Activated CD4-positive, alpha-beta T cell treated with anti-CD3 and anti-CD28 coated beads for 4 hours (primary cell): ENCODE results near the gene PLEKHA6.

Source experiments
- DNase-seq, 2 donors: peaks; one replicate each; pipeline ENCODE4 v3.0.0-alpha.2; 2020

The PLEKHA6 gene

GRCh38 chr1:204359474-204360255 is at the start of gene PLEKHA6:
Gene PLEKHA6 (minus strand): TSS chr1:204359929. CDS start chr1:204273727, 86,202 bp downstream.
- DNase-seq: no peak

- DNase-seq: no peak
Measured at GRCh38 chr1:204409123-204409522, 49.4 kb upstream of the PLEKHA6 start.

GRCh38 chr1:204408602-204409001 is 48.9 kb upstream of the PLEKHA6 start:
- DNase-seq: no peak

- DNase-seq: peak in 1 of 2 donors; percentile 18
Measured at GRCh38 chr1:204408074-204408507, 48.4 kb upstream of the PLEKHA6 start.

- DNase-seq: no peak
Measured at GRCh38 chr1:204407295-204407971, 47.7 kb upstream of the PLEKHA6 start.

- no peak for DNase-seq
Measured at GRCh38 chr1:204406621-204407020, 46.9 kb upstream of the PLEKHA6 start.

- no peak for DNase-seq
Measured at GRCh38 chr1:204405988-204406387, 46.3 kb upstream of the PLEKHA6 start.

GRCh38 chr1:204404629-204405028 is 44.9 kb upstream of the PLEKHA6 start:
- no peak for DNase-seq

- DNase-seq: no peak
Measured at GRCh38 chr1:204402391-204402790, 42.7 kb upstream of the PLEKHA6 start.

GRCh38 chr1:204401730-204402129 is 42.0 kb upstream of the PLEKHA6 start:
- no peak for DNase-seq

GRCh38 chr1:204400882-204401510 is 41.3 kb upstream of the PLEKHA6 start:
- no peak for DNase-seq

- peak; percentile 49 to 58 for DNase-seq
Measured at GRCh38 chr1:204398197-204399125, 38.7 kb upstream of the PLEKHA6 start.

GRCh38 chr1:204396015-204396583 is 36.4 kb upstream of the PLEKHA6 start:
- DNase-seq: no peak

- DNase-seq: no peak
Measured at GRCh38 chr1:204391629-204392028, 31.9 kb upstream of the PLEKHA6 start.

GRCh38 chr1:204390751-204391466 is 31.2 kb upstream of the PLEKHA6 start:
- DNase-seq: no peak

- DNase-seq: no peak
Measured at GRCh38 chr1:204385727-204386126, 26.0 kb upstream of the PLEKHA6 start.

GRCh38 chr1:204384636-204385352 is 25.1 kb upstream of the PLEKHA6 start:
- DNase-seq: no peak

GRCh38 chr1:204383163-204383904 is 23.6 kb upstream of the PLEKHA6 start:
- no peak for DNase-seq

- no peak for DNase-seq
Measured at GRCh38 chr1:204382714-204383083, 23.0 kb upstream of the PLEKHA6 start.

GRCh38 chr1:204380293-204380831 is 20.6 kb upstream of the PLEKHA6 start:
- no peak for DNase-seq
